Liver (tissue), 9 donors: ENCODE data around the gene BRD4. TPM values are rescaled to one million over a fixed set of nuclear protein-coding genes. Genes with fewer than 3 reads are reported as not detected.

Experiments used
- DNase-seq: peaks from one replicate; pipeline ENCODE4 v3.0.0-alpha.2; 2017; ENCODE audit warnings: low spot score
- H3K27ac ChIP-seq, 2 donors: one replicate each; pipeline ENCODE4 v1.7.0; 2013; ENCODE audit warnings: inconsistent platforms in 2 of 2, low read length in 2 of 2, control low read depth in 1 of 2, low read depth in 1 of 2, mild to moderate bottlenecking in 1 of 2
- H3K27me3 ChIP-seq, 4 donors: one replicate each; pipeline versions ENCODE4 v1.6.1 to v1.7.0; 2013; ENCODE audit warnings: low read length in 3 of 4, inconsistent platforms in 1 of 4, mild to moderate bottlenecking in 1 of 4, moderate library complexity in 1 of 4; ENCODE audit not compliant: control insufficient read depth in 4 of 4, insufficient read depth in 4 of 4
- H3K36me3 ChIP-seq, 4 donors: one replicate each; pipeline versions ENCODE4 v1.6.1 to v1.7.0; 2013; ENCODE audit warnings: low read length in 3 of 4, mild to moderate bottlenecking in 3 of 4, low read depth in 1 of 4, moderate library complexity in 1 of 4; ENCODE audit not compliant: control insufficient read depth in 4 of 4, insufficient read depth in 3 of 4
- H3K4me1 ChIP-seq, 4 donors: one replicate each; pipeline versions ENCODE4 v1.6.1 to v1.7.0; 2013; ENCODE audit warnings: low read length in 3 of 4, mild to moderate bottlenecking in 3 of 4, moderate library complexity in 1 of 4; ENCODE audit not compliant: control insufficient read depth in 4 of 4, insufficient read depth in 4 of 4
- H3K4me3 ChIP-seq, 3 donors: one replicate each; pipeline versions ENCODE4 v1.6.1 to v1.7.0; 2013; ENCODE audit warnings: low read length in 3 of 3, control low read depth in 1 of 3, low read depth in 1 of 3, mild to moderate bottlenecking in 1 of 3
- H3K9ac ChIP-seq, 2 donors: one replicate each; pipeline ENCODE4 v1.7.0; 2013; ENCODE audit warnings: low read length in 2 of 2, mild to moderate bottlenecking in 2 of 2, moderate library complexity in 2 of 2, control low read depth in 1 of 2, low read depth in 1 of 2
- H3K9me3 ChIP-seq, 4 donors: one replicate each; pipeline versions ENCODE4 v1.6.1 to v1.7.0; 2013; ENCODE audit warnings: low read length in 3 of 4; ENCODE audit not compliant: control insufficient read depth in 4 of 4
- CTCF ChIP-seq: fragments of 150-350 bp; IDR thresholded peaks from 2 replicates; pipeline ENCODE4 v1.5.1; 2017; ENCODE audit warnings: improper control_type of control experiment, low read depth, low read length; ENCODE audit not compliant: missing input control
- GABPA ChIP-seq, 2 donors: IDR thresholded peaks in 1 of 2; conservative IDR thresholded peaks in 1 of 2; 2 replicates each; pipeline ENCODE4 v1.6.1; 2016; ENCODE audit warnings: antibody characterized with exemption in 2 of 2, mild to moderate bottlenecking in 1 of 2, moderate library complexity in 1 of 2
- HNF4G ChIP-seq: IDR thresholded peaks from 2 replicates; pipeline ENCODE4 v1.6.1; 2016; ENCODE audit warnings: antibody characterized with exemption
- RAD21 ChIP-seq, 2 donors: IDR thresholded peaks; 2 replicates each; pipeline ENCODE4 v1.6.1; 2016; ENCODE audit warnings: antibody characterized with exemption in 2 of 2, mild to moderate bottlenecking in 2 of 2
- RXRA ChIP-seq, 2 donors: IDR thresholded peaks; 2 replicates each; pipeline ENCODE4 v1.6.1; 2017 to 2018; ENCODE audit warnings: antibody characterized with exemption in 2 of 2, mild to moderate bottlenecking in 1 of 2
- YY1 ChIP-seq: IDR thresholded peaks from 2 replicates; pipeline ENCODE4 v1.6.1; 2016; ENCODE audit warnings: antibody characterized with exemption, mild to moderate bottlenecking
- ZBTB33 ChIP-seq: IDR thresholded peaks from 2 replicates; pipeline ENCODE4 v1.6.1; 2016; ENCODE audit warnings: antibody characterized with exemption
- WGBS: extraction: QIAGEN DNeasy Blood & Tissue Kit; methylation state at CpG from one replicate; pipeline ENCODE4 v1.1.7; 2013; 5-methylcytosine and 5-hydroxymethylcytosine counted together
- polyA plus RNA-seq, 2 donors: library from polyadenylated mRNA; stranded (reverse) in 1 of 2; unstranded in 1 of 2; fragments of 200-250 nt in 1 of 2; fragments of >200 nt in 1 of 2; fragmentation: Nextera tagmentation in 1 of 2; extraction: Ambion mirVana in 1 of 2; gene quantifications; one replicate each; pipeline versions ENCODE4 v1.2.1 to v1.2.3, GENCODE V29; 2013 to 2015
- total RNA-seq, 2 donors: library from RNA; depleted of rRNA; stranded (reverse); fragments of >200 nt; gene quantifications; one replicate each; pipeline ENCODE4 v1.2.3, GENCODE V29; 2014
- TF ChIP-seq, protein P1 (sequence below): IDR thresholded peaks from 2 replicates; pipeline ENCODE4 v1.6.1; 2016; ENCODE audit warnings: antibody characterized with exemption
- TF ChIP-seq, protein P2 (sequence below): IDR thresholded peaks from 2 replicates; pipeline ENCODE4 v1.6.1; 2016; ENCODE audit warnings: antibody characterized with exemption, mild to moderate bottlenecking
- donor health status: healthy.
- donor health status: healthy.
- donor health status: healthy.
- donor health status: healthy.
- donor health status: healthy.

BRD4 gene
- total and polyA plus RNA-seq, 4 donors, result 13.6 to 25.8 (median 20.5) TPM

- DNase-seq, result no peak
- Histone ChIP-seq H3K27me3 (no peaks in the 10 kb centered on the region), H3K36me3 (no peaks in the 10 kb centered on the region), H3K4me1 (peaks cover 6 to 62% (median 47%) of the 10 kb centered on the region in 4 donors), H3K9ac (no peak overlapping the region), H3K27ac (peak overlapping the region in 1 of 2 donors; percentile 5), H3K9me3 (no peaks in the 10 kb centered on the region), H3K4me3 (no peak overlapping the region)
- TF ChIP-seq, protein P1, sequence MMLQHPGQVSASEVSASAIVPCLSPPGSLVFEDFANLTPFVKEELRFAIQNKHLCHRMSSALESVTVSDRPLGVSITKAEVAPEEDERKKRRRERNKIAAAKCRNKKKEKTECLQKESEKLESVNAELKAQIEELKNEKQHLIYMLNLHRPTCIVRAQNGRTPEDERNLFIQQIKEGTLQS, result no peak
- TF ChIP-seq, protein P2, sequence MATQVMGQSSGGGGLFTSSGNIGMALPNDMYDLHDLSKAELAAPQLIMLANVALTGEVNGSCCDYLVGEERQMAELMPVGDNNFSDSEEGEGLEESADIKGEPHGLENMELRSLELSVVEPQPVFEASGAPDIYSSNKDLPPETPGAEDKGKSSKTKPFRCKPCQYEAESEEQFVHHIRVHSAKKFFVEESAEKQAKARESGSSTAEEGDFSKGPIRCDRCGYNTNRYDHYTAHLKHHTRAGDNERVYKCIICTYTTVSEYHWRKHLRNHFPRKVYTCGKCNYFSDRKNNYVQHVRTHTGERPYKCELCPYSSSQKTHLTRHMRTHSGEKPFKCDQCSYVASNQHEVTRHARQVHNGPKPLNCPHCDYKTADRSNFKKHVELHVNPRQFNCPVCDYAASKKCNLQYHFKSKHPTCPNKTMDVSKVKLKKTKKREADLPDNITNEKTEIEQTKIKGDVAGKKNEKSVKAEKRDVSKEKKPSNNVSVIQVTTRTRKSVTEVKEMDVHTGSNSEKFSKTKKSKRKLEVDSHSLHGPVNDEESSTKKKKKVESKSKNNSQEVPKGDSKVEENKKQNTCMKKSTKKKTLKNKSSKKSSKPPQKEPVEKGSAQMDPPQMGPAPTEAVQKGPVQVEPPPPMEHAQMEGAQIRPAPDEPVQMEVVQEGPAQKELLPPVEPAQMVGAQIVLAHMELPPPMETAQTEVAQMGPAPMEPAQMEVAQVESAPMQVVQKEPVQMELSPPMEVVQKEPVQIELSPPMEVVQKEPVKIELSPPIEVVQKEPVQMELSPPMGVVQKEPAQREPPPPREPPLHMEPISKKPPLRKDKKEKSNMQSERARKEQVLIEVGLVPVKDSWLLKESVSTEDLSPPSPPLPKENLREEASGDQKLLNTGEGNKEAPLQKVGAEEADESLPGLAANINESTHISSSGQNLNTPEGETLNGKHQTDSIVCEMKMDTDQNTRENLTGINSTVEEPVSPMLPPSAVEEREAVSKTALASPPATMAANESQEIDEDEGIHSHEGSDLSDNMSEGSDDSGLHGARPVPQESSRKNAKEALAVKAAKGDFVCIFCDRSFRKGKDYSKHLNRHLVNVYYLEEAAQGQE, result no peak
- TF ChIP-seq GABPA (IDR thresholded peaks at IDR 0.05 in 1 of 2, conservative IDR thresholded peaks at IDR 0.05 in 1 of 2) (no peak), CTCF (no peak), RXRA (IDR thresholded peaks at IDR 0.05) (no peak)
- 70% methylated on average over 3 of the region's 3 CpGs for WGBS
Measured at GRCh38 chr19:15317392-15318071, 14.8 kb downstream of the BRD4 start.

DNA sequence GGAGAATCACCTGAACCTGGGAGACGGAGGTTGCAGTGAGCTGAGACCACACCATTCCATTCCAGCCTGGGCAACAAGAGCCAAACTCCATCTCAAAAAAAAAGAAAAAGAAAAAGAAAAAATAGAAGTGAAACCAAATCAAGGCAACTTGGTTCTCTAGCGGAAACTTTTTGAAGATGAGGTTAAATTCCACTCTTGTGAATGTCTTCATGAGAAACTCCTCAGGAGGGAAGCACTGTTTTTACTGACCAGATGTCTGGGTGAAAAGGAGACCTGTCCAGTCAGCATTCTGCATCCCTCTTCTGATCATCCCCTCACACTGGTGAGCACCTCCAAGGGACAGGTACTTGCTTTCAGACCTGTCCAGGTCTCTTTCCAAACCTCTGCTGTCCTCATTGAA is 15.8 kb downstream of the BRD4 start:
- Histone ChIP-seq H3K9me3 (no peaks in the 10 kb centered on the region), H3K27me3 (no peaks in the 10 kb centered on the region), H3K9ac (no peak overlapping the region), H3K27ac (peak overlapping the region in 1 of 2 donors; percentile 16), H3K4me3 (no peak overlapping the region), H3K4me1 (peaks cover 6 to 60% (median 46%) of the 10 kb centered on the region in 4 donors), H3K36me3 (no peaks in the 10 kb centered on the region)
- 84% methylated on average over 2 of the region's 2 CpGs for WGBS
- no peak for DNase-seq
- TF ChIP-seq, protein P1, result no peak
- TF ChIP-seq ZBTB33 (no peak), RAD21 (IDR thresholded peaks at IDR 0.05) (no peak), YY1 (no peak), HNF4G (no peak), GABPA (IDR thresholded peaks at IDR 0.05 in 1 of 2, conservative IDR thresholded peaks at IDR 0.05 in 1 of 2) (no peak)
- TF ChIP-seq, protein P2, result no peak
